ENCODE results near the gene DTL. TPM values are rescaled to one million over a fixed set of nuclear protein-coding genes. Genes with fewer than 3 reads are reported as not detected.

The DTL gene
- total RNA-seq, 1 donor from 2014 or later: 1.7 TPM

- Histone ChIP-seq H3K27me3 (no peaks in the 10 kb centered on the region), H3K4me1 (peaks cover 4% of the 10 kb centered on the region), H3K9me3 (no peaks in the 10 kb centered on the region), H3K27ac (no peak overlapping the region), H3K4me3 (no peak overlapping the region), H3K36me3 (no peaks in the 10 kb centered on the region)
- intact Hi-C loops (cut with DNase I): no loop called here
- no peak for TF ChIP-seq CTCF (IDR thresholded peaks at IDR 0.05)
- DNase-seq (no peak), ATAC-seq (no peak)
Observed at GRCh38 chr1:212040629-212041412, 5.3 kb downstream of the DTL start.

GRCh38 chr1:212042436-212042835 lies 6.9 kb downstream of the DTL start:
- H3K9me3 ChIP-seq: no peaks in the 10 kb centered on the region
- intact Hi-C loops (cut with DNase I): no loop called here
- no peaks in the 10 kb centered on the region for H3K36me3 ChIP-seq
- no peak overlapping the region for H3K4me3 ChIP-seq
- TF ChIP-seq CTCF (IDR thresholded peaks at IDR 0.05): no peak
- no peaks in the 10 kb centered on the region for H3K27me3 ChIP-seq
- no peak overlapping the region for H3K27ac ChIP-seq
- no peak for DNase-seq
- no peak for ATAC-seq
- no peaks in the 10 kb centered on the region for H3K4me1 ChIP-seq

DNA sequence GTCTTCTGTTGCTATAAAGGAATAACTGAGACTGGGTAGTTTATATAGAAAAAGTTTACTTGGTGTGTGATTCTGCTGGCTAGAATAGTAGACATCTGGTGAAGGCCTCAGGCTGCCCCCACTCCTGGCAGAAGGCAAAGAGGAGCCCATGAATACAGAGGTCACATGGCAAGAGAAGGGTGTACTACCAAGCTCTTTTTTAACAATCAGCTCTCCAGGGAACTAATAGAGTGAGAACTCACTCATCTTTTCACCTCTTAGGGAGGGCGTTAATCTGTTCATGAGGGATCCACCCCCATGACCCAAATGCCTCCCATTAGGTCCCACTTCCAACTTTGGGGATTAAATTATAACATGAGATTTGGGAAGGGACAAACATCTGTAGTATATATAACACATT lies 9.3 kb downstream of the DTL start:
- DNase-seq (no peak), ATAC-seq (no peak)
- no peak overlapping the region for H3K27ac ChIP-seq
- no peaks in the 10 kb centered on the region for H3K9me3 ChIP-seq
- H3K36me3 ChIP-seq: no peaks in the 10 kb centered on the region
- intact Hi-C loops (cut with DNase I): no loop called here
- no peaks in the 10 kb centered on the region for H3K4me1 ChIP-seq
- H3K27me3 ChIP-seq: no peaks in the 10 kb centered on the region
- TF ChIP-seq CTCF (IDR thresholded peaks at IDR 0.05): no peak
- H3K4me3 ChIP-seq: no peak overlapping the region

GRCh38 chr1:212045981-212046380 lies 10.4 kb downstream of the DTL start:
- no peak for ATAC-seq
- no peak overlapping the region for H3K4me3 ChIP-seq
- H3K4me1 ChIP-seq: no peaks in the 10 kb centered on the region
- no peak for TF ChIP-seq CTCF (IDR thresholded peaks at IDR 0.05)
- H3K36me3 ChIP-seq: no peaks in the 10 kb centered on the region
- H3K9me3 ChIP-seq: no peaks in the 10 kb centered on the region
- intact Hi-C loops (cut with DNase I): no loop called here
- H3K27ac ChIP-seq: no peak overlapping the region
- no peaks in the 10 kb centered on the region for H3K27me3 ChIP-seq
- DNase-seq: no peak

DNA sequence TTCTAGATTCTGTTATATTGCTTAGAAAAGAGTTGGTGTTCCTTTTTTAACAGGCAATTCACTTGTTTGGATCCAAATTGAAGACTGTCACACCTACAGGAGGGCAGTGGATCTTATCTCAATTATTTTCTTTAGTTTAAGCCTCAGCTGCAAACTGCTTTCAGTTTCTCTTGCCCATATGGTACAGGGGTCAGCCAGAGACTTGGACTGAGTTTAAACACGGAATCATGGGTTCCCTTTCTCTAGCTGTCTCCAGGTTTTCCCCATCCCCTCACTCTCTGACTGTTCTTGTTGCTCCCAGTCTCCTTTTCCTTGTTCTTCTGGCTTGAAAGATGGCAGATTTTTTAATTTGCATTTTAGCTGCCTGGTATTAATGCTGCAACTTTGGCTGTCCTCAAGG lies 18.4 kb downstream of the DTL start:
- no peak for DNase-seq

More for the DNA sequence above, 18.4 kb downstream of the DTL start:
- TF ChIP-seq CTCF (IDR thresholded peaks at IDR 0.05): no peak
- intact Hi-C loops (cut with DNase I): no loop called here
- Histone ChIP-seq H3K4me1 (no peaks in the 10 kb centered on the region), H3K9me3 (no peaks in the 10 kb centered on the region), H3K4me3 (no peak overlapping the region), H3K36me3 (no peaks in the 10 kb centered on the region), H3K27ac (no peak overlapping the region), H3K27me3 (no peaks in the 10 kb centered on the region)
- ATAC-seq: no peak
